Natural killer cell (primary cell): ENCODE measurements around the gene RLBP1. TPM values are rescaled to one million over a fixed set of nuclear protein-coding genes. Genes with fewer than 3 reads are reported as not detected.

Source experiments
- ATAC-seq, 3 donors: fragments of 150-1000 bp in 2 of 3; fragments of 200-7000 bp in 1 of 3; cut with Tn5 transposase; 1 replicate in 1 of 3; 2 replicates in 2 of 3; pipeline ENCODE4 v1.10.0; 2021; ENCODE audit warnings: mild to moderate bottlenecking in 2 of 3, moderate library complexity in 2 of 3
- DNase-seq, 2 donors: peaks; one replicate each; pipeline versions ENCODE4 v3.0.0 to v3.0.0-alpha.2; 2013 to 2021; ENCODE audit warnings: mixed read lengths in 1 of 2
- H3K27ac ChIP-seq: one replicate; pipeline ENCODE4 v1.5.1; 2013; ENCODE audit warnings: mild to moderate bottlenecking, low read length
- H3K27me3 ChIP-seq: one replicate; pipeline ENCODE4 v1.6.1; 2013; ENCODE audit warnings: low read length; ENCODE audit not compliant: control insufficient read depth, insufficient read depth
- H3K36me3 ChIP-seq: one replicate; pipeline ENCODE4 v1.6.1; 2013; ENCODE audit warnings: low read length; ENCODE audit not compliant: control insufficient read depth, insufficient read depth
- H3K4me1 ChIP-seq: one replicate; pipeline ENCODE4 v1.6.1; 2013; ENCODE audit warnings: low read length; ENCODE audit not compliant: control insufficient read depth, insufficient read depth
- H3K4me3 ChIP-seq: one replicate; pipeline ENCODE4 v1.5.1; 2013; ENCODE audit warnings: low read length
- H3K9me3 ChIP-seq: one replicate; pipeline ENCODE4 v1.6.1; 2013; ENCODE audit warnings: low read length; ENCODE audit not compliant: control insufficient read depth, insufficient read depth
- H3K27ac Mint-ChIP-seq, 2 donors: one replicate each; pipeline ENCODE4 v1.8.0; 2022; ENCODE audit warnings: mild to moderate bottlenecking in 2 of 2, mixed read lengths in 2 of 2, moderate library complexity in 1 of 2
- H3K27me3 Mint-ChIP-seq, 2 donors: one replicate each; pipeline ENCODE4 v1.8.0; 2022; ENCODE audit warnings: low read depth in 2 of 2, mixed read lengths in 2 of 2
- H3K36me3 Mint-ChIP-seq: one replicate; pipeline ENCODE4 v1.8.0; 2022; ENCODE audit warnings: mixed read lengths
- H3K4me1 Mint-ChIP-seq, 2 donors: one replicate each; pipeline ENCODE4 v1.8.0; 2022; ENCODE audit warnings: mixed read lengths in 2 of 2
- H3K4me3 Mint-ChIP-seq: one replicate; pipeline ENCODE4 v1.8.0; 2022; ENCODE audit warnings: mild to moderate bottlenecking, moderate library complexity, mixed read lengths
- H3K9me3 Mint-ChIP-seq, 2 donors: one replicate each; pipeline ENCODE4 v1.8.0; 2022; ENCODE audit warnings: mixed read lengths in 2 of 2
- WGBS: methylation state at CpG from one replicate; pipeline ENCODE4 v1.1.7; 2013; ENCODE audit warnings: missing lambda C conversion rate; ENCODE audit not compliant: insufficient coverage; 5-methylcytosine and 5-hydroxymethylcytosine counted together
- intact Hi-C: fragments of 100-400 bp; cut with micrococcal nuclease; formaldehyde crosslinking; loops from one replicate; pipeline ENCODE4 v1.14.2; 2022
- total RNA-seq, 4 donors: library from RNA; stranded (reverse); fragments of 120-200 nt in 1 of 4; gene quantifications; one replicate each; pipeline versions ENCODE4 v1.2.3 to v1.2.4, GENCODE V29; 2013 to 2022
- TF ChIP-seq, protein P1 (sequence below): fragments of 200-600 bp; IDR thresholded peaks from one replicate; pipeline ENCODE4 v1.8.0; 2022; ENCODE audit warnings: antibody characterized with exemption

Gene RLBP1
- total RNA-seq, 3 donors from 2014 or later (not counting 1 experiment from before 2014, with no cell fraction given), result not detected

DNA sequence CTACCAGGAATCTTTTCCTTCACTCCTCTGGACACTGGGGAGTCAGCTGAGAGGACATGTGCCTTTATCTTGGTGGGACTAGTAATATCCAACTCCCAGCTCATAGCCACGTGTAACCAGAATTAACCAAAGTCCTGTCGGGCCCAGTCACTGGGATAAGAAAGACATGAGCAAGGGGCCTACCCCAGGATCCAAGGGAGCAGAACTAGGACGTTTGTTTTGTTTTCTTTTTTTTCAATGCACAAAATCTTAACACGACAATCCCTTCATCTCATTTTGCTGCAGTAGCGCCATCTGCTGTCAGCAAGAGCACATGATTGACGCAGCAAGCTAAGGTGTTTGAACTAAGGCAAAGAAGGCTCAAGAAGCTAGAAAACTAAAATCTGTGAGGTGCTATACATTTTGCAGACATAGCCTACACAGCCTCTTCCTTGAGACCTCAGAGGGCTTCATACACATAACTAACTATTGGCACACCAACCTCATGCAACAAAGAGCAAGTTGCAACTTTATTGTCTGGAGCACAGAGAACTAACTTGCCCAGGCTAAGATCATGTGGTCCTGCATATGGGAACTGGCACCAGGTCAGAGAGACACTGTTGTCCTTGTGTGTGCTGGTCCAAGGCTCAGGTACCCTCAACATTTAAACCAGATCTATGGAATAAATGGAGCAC is 43.6 kb downstream of the RLBP1 start:
- intact Hi-C loops, result loop anchor here (1.0 to 10.0 kb wide), 3 partner anchors 73 to 273 kb away; no protein-coding TSS in a partner anchor
- DNase-seq, result peak; percentile 59 to 85
- ATAC-seq, result peak; percentile 59 to 61 (median 60)
- Histone ChIP-seq H3K36me3 (peaks cover 35% of the 10 kb centered on the region), H3K4me3 (no peak overlapping the region), H3K27ac (no peak overlapping the region), H3K9me3 (no peaks in the 10 kb centered on the region), H3K27me3 (no peaks in the 10 kb centered on the region), H3K4me1 (peaks cover 37% of the 10 kb centered on the region)
- peaks cover 19 to 55% of the 10 kb centered on the region in 2 donors for H3K4me1 Mint-ChIP-seq
- peak overlapping the region; percentile 49 to 85 for H3K27ac Mint-ChIP-seq
- H3K27me3 Mint-ChIP-seq, result no peaks in the 10 kb centered on the region
- H3K9me3 Mint-ChIP-seq, result no peaks in the 10 kb centered on the region
- WGBS, result 26% methylated on average over 6 of the region's 6 CpGs
- peaks cover 16% of the 10 kb centered on the region for H3K36me3 Mint-ChIP-seq
- H3K4me3 Mint-ChIP-seq, result no peak overlapping the region
- TF ChIP-seq, protein P1, sequence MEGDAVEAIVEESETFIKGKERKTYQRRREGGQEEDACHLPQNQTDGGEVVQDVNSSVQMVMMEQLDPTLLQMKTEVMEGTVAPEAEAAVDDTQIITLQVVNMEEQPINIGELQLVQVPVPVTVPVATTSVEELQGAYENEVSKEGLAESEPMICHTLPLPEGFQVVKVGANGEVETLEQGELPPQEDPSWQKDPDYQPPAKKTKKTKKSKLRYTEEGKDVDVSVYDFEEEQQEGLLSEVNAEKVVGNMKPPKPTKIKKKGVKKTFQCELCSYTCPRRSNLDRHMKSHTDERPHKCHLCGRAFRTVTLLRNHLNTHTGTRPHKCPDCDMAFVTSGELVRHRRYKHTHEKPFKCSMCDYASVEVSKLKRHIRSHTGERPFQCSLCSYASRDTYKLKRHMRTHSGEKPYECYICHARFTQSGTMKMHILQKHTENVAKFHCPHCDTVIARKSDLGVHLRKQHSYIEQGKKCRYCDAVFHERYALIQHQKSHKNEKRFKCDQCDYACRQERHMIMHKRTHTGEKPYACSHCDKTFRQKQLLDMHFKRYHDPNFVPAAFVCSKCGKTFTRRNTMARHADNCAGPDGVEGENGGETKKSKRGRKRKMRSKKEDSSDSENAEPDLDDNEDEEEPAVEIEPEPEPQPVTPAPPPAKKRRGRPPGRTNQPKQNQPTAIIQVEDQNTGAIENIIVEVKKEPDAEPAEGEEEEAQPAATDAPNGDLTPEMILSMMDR, result peak; percentile 90

DNA sequence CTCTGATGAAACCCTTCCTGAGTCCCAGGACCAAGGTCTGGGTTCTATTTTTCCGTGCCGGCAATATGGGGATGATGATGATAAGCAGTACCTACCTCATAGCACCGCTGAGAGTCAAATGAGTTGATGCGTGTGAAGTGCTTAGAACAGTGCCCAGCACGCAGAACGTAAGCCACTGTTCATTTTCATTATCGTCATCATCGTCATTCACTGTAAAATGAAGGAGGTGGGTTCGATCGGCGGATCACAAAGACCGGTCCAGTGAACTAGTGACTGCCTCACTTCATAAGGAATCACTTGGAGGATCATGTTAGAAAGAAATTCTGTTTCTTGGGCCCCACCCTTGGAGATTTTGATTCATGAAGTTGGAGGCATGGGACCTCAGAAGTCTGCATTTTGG is 44.3 kb downstream of the RLBP1 start:
- Mint-ChIP-seq H3K4me3 (no peak overlapping the region), H3K9me3 (no peaks in the 10 kb centered on the region), H3K27me3 (no peaks in the 10 kb centered on the region), H3K4me1 (peaks cover 19 to 55% of the 10 kb centered on the region in 2 donors), H3K36me3 (peaks cover 16% of the 10 kb centered on the region), H3K27ac (peak overlapping the region; percentile 49 to 85)
- ATAC-seq, result no peak
- Histone ChIP-seq H3K36me3 (peaks cover 41% of the 10 kb centered on the region), H3K27me3 (no peaks in the 10 kb centered on the region), H3K9me3 (no peaks in the 10 kb centered on the region), H3K27ac (no peak overlapping the region), H3K4me3 (no peak overlapping the region), H3K4me1 (peaks cover 37% of the 10 kb centered on the region)
- TF ChIP-seq, protein P1, result no peak
- intact Hi-C loops, result loop anchor here (1.0 to 10.0 kb wide), 3 partner anchors 72 to 272 kb away; no protein-coding TSS in a partner anchor
- no peak for DNase-seq
- 90% methylated on average over 12 of the region's 12 CpGs for WGBS

DNA sequence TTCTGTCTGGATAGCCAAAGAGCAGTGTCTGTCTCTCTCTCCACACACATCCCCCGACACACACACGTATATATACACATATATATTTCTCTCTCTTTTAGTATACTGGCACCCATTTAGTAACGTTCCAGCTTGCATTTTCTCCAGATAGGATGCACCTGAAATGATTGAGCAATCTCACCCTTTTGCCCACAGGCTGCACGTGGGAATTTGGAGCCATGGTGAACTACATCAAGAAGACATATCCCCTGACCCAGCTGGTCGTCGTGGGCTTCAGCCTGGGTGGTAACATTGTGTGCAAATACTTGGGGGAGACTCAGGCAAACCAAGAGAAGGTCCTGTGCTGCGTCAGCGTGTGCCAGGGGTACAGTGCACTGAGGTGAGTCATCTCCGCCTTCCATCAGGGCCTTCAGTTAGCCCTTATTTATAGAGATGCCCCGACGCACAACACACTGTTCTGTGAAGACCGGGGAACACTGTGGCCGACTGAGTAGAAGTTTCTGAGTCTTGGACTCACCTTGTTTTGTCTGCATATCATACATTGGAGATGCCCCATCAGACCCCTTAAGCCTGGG is 45.7 kb downstream of the RLBP1 start:
- Histone ChIP-seq H3K27me3 (no peaks in the 10 kb centered on the region), H3K4me3 (no peak overlapping the region), H3K9me3 (no peaks in the 10 kb centered on the region), H3K27ac (no peak overlapping the region), H3K4me1 (peaks cover 43% of the 10 kb centered on the region), H3K36me3 (peaks cover 44% of the 10 kb centered on the region)
- 75% methylated on average over 13 of the region's 13 CpGs for WGBS
- no peaks in the 10 kb centered on the region for H3K9me3 Mint-ChIP-seq
- peak overlapping the region in 1 of 2 donors; percentile 53 for H3K27ac Mint-ChIP-seq
- H3K4me3 Mint-ChIP-seq, result no peak overlapping the region
- intact Hi-C loops, result loop anchor here (2.0 to 10.0 kb wide), 2 partner anchors 71 to 271 kb away; no protein-coding TSS in a partner anchor
- DNase-seq (no peak), ATAC-seq (no peak)
- peaks cover 16% of the 10 kb centered on the region for H3K36me3 Mint-ChIP-seq
- H3K4me1 Mint-ChIP-seq, result peaks cover 25 to 51% of the 10 kb centered on the region in 2 donors
- H3K27me3 Mint-ChIP-seq, result no peaks in the 10 kb centered on the region
- TF ChIP-seq, protein P1, result no peak
